ENCODE data around the gene CRYBG1. TPM values are rescaled to one million over a fixed set of nuclear protein-coding genes. Genes with fewer than 3 reads are reported as not detected.
"Not testable (repeated sequence)": the region's sequence is repeated elsewhere in the genome, so short reads cannot be mapped to it uniquely, and the experiment has no call there.

Gene CRYBG1
- polyA plus RNA-seq, 4 donors, result 22.1 to 29.8 (median 25.9) TPM

GRCh38 chr6:106572875-106573585 lies 212.5 kb downstream of the CRYBG1 start:
- DNase-seq (ENCODE audit: low read depth in 4 of 4, low spot score in 2 of 4), result no peak

- DNase-seq (ENCODE audit: low read depth in 4 of 4, low spot score in 2 of 4), result no peak
Measured at GRCh38 chr6:106574741-106575458, 214.4 kb downstream of the CRYBG1 start.

- no peak for DNase-seq (ENCODE audit: low read depth in 4 of 4, low spot score in 2 of 4)
Measured at GRCh38 chr6:106579281-106579680, 218.8 kb downstream of the CRYBG1 start.

GRCh38 chr6:106581468-106581867 lies 221.0 kb downstream of the CRYBG1 start:
- no peak for DNase-seq (ENCODE audit: low read depth in 4 of 4, low spot score in 2 of 4)

- DNase-seq (ENCODE audit: low read depth in 4 of 4, low spot score in 2 of 4), result no peak
Measured at GRCh38 chr6:106586815-106587415, 226.4 kb downstream of the CRYBG1 start.

GRCh38 chr6:106588937-106589336 lies 228.4 kb downstream of the CRYBG1 start:
- DNase-seq (ENCODE audit: low read depth in 4 of 4, low spot score in 2 of 4), result not testable (repeated sequence)

GRCh38 chr6:106591111-106591825 lies 230.8 kb downstream of the CRYBG1 start:
- DNase-seq (ENCODE audit: low read depth in 4 of 4, low spot score in 2 of 4), result no peak

- DNase-seq (ENCODE audit: low read depth in 4 of 4, low spot score in 2 of 4), result no peak
Measured at GRCh38 chr6:106599440-106599839, 238.9 kb downstream of the CRYBG1 start.

- DNase-seq (ENCODE audit: low read depth in 4 of 4, low spot score in 2 of 4), result no peak
Measured at GRCh38 chr6:106600329-106600728, 239.8 kb downstream of the CRYBG1 start.

GRCh38 chr6:106608080-106608668 lies 247.7 kb downstream of the CRYBG1 start:
- DNase-seq (ENCODE audit: low read depth in 4 of 4, low spot score in 2 of 4), result peak in 1 of 4 donors; percentile 29

GRCh38 chr6:106609699-106610098 lies 249.2 kb downstream of the CRYBG1 start:
- DNase-seq (ENCODE audit: low read depth in 4 of 4, low spot score in 2 of 4), result no peak

GRCh38 chr6:106611030-106611429 lies 250.5 kb downstream of the CRYBG1 start:
- no peak for DNase-seq (ENCODE audit: low read depth in 4 of 4, low spot score in 2 of 4)

- DNase-seq (ENCODE audit: low read depth in 4 of 4, low spot score in 2 of 4), result no peak
Measured at GRCh38 chr6:106612671-106613416, 252.3 kb downstream of the CRYBG1 start.

GRCh38 chr6:106613590-106613989 lies 253.1 kb downstream of the CRYBG1 start:
- DNase-seq (ENCODE audit: low read depth in 4 of 4, low spot score in 2 of 4), result no peak

GRCh38 chr6:106614166-106614565 lies 253.6 kb downstream of the CRYBG1 start:
- DNase-seq (ENCODE audit: low read depth in 4 of 4, low spot score in 2 of 4), result no peak

- DNase-seq (ENCODE audit: low read depth in 4 of 4, low spot score in 2 of 4), result no peak
Measured at GRCh38 chr6:106614592-106615257, 254.2 kb downstream of the CRYBG1 start.

GRCh38 chr6:106617302-106617701 lies 256.8 kb downstream of the CRYBG1 start:
- no peak for DNase-seq (ENCODE audit: low read depth in 4 of 4, low spot score in 2 of 4)

GRCh38 chr6:106617857-106618256 lies 257.3 kb downstream of the CRYBG1 start:
- no peak for DNase-seq (ENCODE audit: low read depth in 4 of 4, low spot score in 2 of 4)

GRCh38 chr6:106618324-106618723 lies 257.8 kb downstream of the CRYBG1 start:
- no peak for DNase-seq (ENCODE audit: low read depth in 4 of 4, low spot score in 2 of 4)

All from left renal cortex interstitium (tissue), 4 donors.